KMS-11 (cell line): ENCODE data around the gene ACADS.

Experiments
- H2AFZ ChIP-seq: fragments of 200-600 bp; sonication (generic); 2 replicates; pipeline ENCODE4 v1.6.1; 2016; ENCODE audit warnings: antibody characterized with exemption, mixed run types, low read depth
- H3K27ac ChIP-seq: fragments of 200-600 bp; sonication (generic); 2 replicates; pipeline ENCODE4 v1.6.1; 2016; ENCODE audit warnings: mild to moderate bottlenecking, mixed run types
- H3K27me3 ChIP-seq: fragments of 200-600 bp; sonication (generic); 2 replicates; pipeline ENCODE4 v1.6.1; 2017; ENCODE audit warnings: mild to moderate bottlenecking, low read depth, mixed run types, moderate library complexity; ENCODE audit not compliant: insufficient read depth
- H3K36me3 ChIP-seq: fragments of 200-600 bp; sonication (generic); 2 replicates; pipeline ENCODE4 v1.6.1; 2017; ENCODE audit warnings: mild to moderate bottlenecking, mixed run types; ENCODE audit not compliant: insufficient read depth
- H3K4me1 ChIP-seq: fragments of 200-600 bp; sonication (generic); 2 replicates; pipeline ENCODE4 v1.6.1; 2016; ENCODE audit warnings: mild to moderate bottlenecking, low read depth, mixed run types; ENCODE audit not compliant: poor library complexity, severe bottlenecking
- H3K4me2 ChIP-seq: fragments of 200-600 bp; sonication (generic); 2 replicates; pipeline ENCODE4 v1.7.0; 2016; ENCODE audit warnings: mild to moderate bottlenecking, mixed run types
- H3K4me3 ChIP-seq: fragments of 200-600 bp; sonication (generic); IDR thresholded peaks from 2 replicates; pipeline ENCODE4 v1.6.1; 2017; ENCODE audit warnings: low read depth, low read length, mixed read lengths; ENCODE audit not compliant: insufficient read depth
- H3K79me2 ChIP-seq: fragments of 200-600 bp; sonication (generic); 2 replicates; pipeline ENCODE4 v1.6.1; 2016; ENCODE audit warnings: low read depth, mixed run types; ENCODE audit not compliant: insufficient read depth
- H3K9ac ChIP-seq: fragments of 200-600 bp; sonication (generic); 2 replicates; pipeline ENCODE4 v1.6.1; 2016; ENCODE audit warnings: mild to moderate bottlenecking, mixed run types
- H4K20me1 ChIP-seq: fragments of 200-600 bp; sonication (generic); 2 replicates; pipeline ENCODE4 v1.6.1; 2016; ENCODE audit warnings: mild to moderate bottlenecking, mixed run types; ENCODE audit not compliant: insufficient read depth
- CTCF ChIP-seq: fragments of 200-600 bp; sonication (generic); conservative IDR thresholded peaks from 2 replicates; pipeline ENCODE4 v1.6.1; 2017; ENCODE audit warnings: low read depth, mild to moderate bottlenecking, antibody characterized with exemption, low read length, moderate library complexity, mixed read lengths

The ACADS gene

GRCh38 chr12:120758798-120759590, 33.4 kb downstream of the ACADS start:
- Histone ChIP-seq H3K36me3 (no peaks in the 10 kb centered on the region), H3K27ac (no peak overlapping the region), H3K79me2 (no peaks in the 10 kb centered on the region), H4K20me1 (no peaks in the 10 kb centered on the region), H3K27me3 (no peaks in the 10 kb centered on the region), H3K4me1 (no peaks in the 10 kb centered on the region), H3K4me3 (no peak overlapping the region), H2AFZ (no peak overlapping the region), H3K9ac (no peak overlapping the region), H3K4me2 (no peak overlapping the region)
- TF ChIP-seq CTCF, result no peak

- Histone ChIP-seq H3K79me2 (no peaks in the 10 kb centered on the region), H4K20me1 (no peaks in the 10 kb centered on the region), H3K4me2 (no peak overlapping the region), H3K9ac (no peak overlapping the region), H3K4me1 (no peaks in the 10 kb centered on the region), H3K36me3 (no peaks in the 10 kb centered on the region), H3K4me3 (no peak overlapping the region), H3K27me3 (no peaks in the 10 kb centered on the region), H3K27ac (no peak overlapping the region), H2AFZ (no peak overlapping the region)
- TF ChIP-seq CTCF, result no peak
Measured at GRCh38 chr12:120759591-120760348, 34.1 kb downstream of the ACADS start.

- Histone ChIP-seq H3K9ac (no peak overlapping the region), H3K27me3 (no peaks in the 10 kb centered on the region), H2AFZ (no peak overlapping the region), H3K4me3 (no peak overlapping the region), H3K4me1 (no peaks in the 10 kb centered on the region), H4K20me1 (no peaks in the 10 kb centered on the region), H3K27ac (no peak overlapping the region), H3K4me2 (no peak overlapping the region), H3K36me3 (no peaks in the 10 kb centered on the region), H3K79me2 (no peaks in the 10 kb centered on the region)
- TF ChIP-seq CTCF, result no peak
Measured at GRCh38 chr12:120760349-120761254, 35.0 kb downstream of the ACADS start.

- Histone ChIP-seq H3K79me2 (no peaks in the 10 kb centered on the region), H3K4me3 (no peak overlapping the region), H3K27me3 (no peaks in the 10 kb centered on the region), H3K27ac (no peak overlapping the region), H4K20me1 (no peaks in the 10 kb centered on the region), H2AFZ (no peak overlapping the region), H3K4me2 (no peak overlapping the region), H3K4me1 (no peaks in the 10 kb centered on the region), H3K9ac (no peak overlapping the region), H3K36me3 (no peaks in the 10 kb centered on the region)
- TF ChIP-seq CTCF, result no peak
Measured at GRCh38 chr12:120761519-120761934, 35.9 kb downstream of the ACADS start.
